CMK (cell line): ENCODE results near the gene SLC66A1.

Experiments used
- DNase-seq: peaks from one replicate; pipeline ENCODE4 v3.0.0-alpha.2; 2010; ENCODE audit warnings: low read depth

SLC66A1 gene

GRCh38 chr1:19343617-19344350 lies 31.7 kb downstream of the SLC66A1 start:
- no peak for DNase-seq

- DNase-seq: no peak
Measured at GRCh38 chr1:19344372-19344810, 32.3 kb downstream of the SLC66A1 start.

GRCh38 chr1:19344831-19345230 lies 32.7 kb downstream of the SLC66A1 start:
- DNase-seq: no peak

- no peak for DNase-seq
Measured at GRCh38 chr1:19345391-19345790, 33.3 kb downstream of the SLC66A1 start.

GRCh38 chr1:19346026-19346425 lies 33.9 kb downstream of the SLC66A1 start:
- no peak for DNase-seq

GRCh38 chr1:19347533-19348172 lies 35.5 kb downstream of the SLC66A1 start:
- no peak for DNase-seq

GRCh38 chr1:19348441-19349198 lies 36.5 kb downstream of the SLC66A1 start:
- DNase-seq: no peak

- DNase-seq: no peak
Measured at GRCh38 chr1:19349999-19350398, 37.9 kb downstream of the SLC66A1 start.

- no peak for DNase-seq
Measured at GRCh38 chr1:19350566-19350965, 38.4 kb downstream of the SLC66A1 start.

GRCh38 chr1:19351873-19352272 lies 39.7 kb downstream of the SLC66A1 start:
- DNase-seq: no peak

- no peak for DNase-seq
Measured at GRCh38 chr1:19352839-19353238, 40.7 kb downstream of the SLC66A1 start.

GRCh38 chr1:19353596-19353995 lies 41.5 kb downstream of the SLC66A1 start:
- DNase-seq: no peak

- no peak for DNase-seq
Measured at GRCh38 chr1:19354531-19354981, 42.4 kb downstream of the SLC66A1 start.

GRCh38 chr1:19356266-19356665 lies 44.1 kb downstream of the SLC66A1 start:
- DNase-seq: no peak

GRCh38 chr1:19357299-19357986 lies 45.3 kb downstream of the SLC66A1 start:
- DNase-seq: no peak

- DNase-seq: no peak
Measured at GRCh38 chr1:19358710-19359109, 46.6 kb downstream of the SLC66A1 start.

GRCh38 chr1:19359357-19359756 lies 47.2 kb downstream of the SLC66A1 start:
- no peak for DNase-seq

GRCh38 chr1:19360016-19360415 lies 47.9 kb downstream of the SLC66A1 start:
- no peak for DNase-seq

- no peak for DNase-seq
Measured at GRCh38 chr1:19360432-19360831, 48.3 kb downstream of the SLC66A1 start.

GRCh38 chr1:19360843-19361610 lies 48.9 kb downstream of the SLC66A1 start:
- no peak for DNase-seq

GRCh38 chr1:19361611-19362147 lies 49.6 kb downstream of the SLC66A1 start:
- DNase-seq: no peak
